Vagina (tissue), 2 donors: ENCODE measurements around the gene PAPLN.

ENCODE experiments used
- POLR2A ChIP-seq, 2 donors: fragments of 450-650 bp; IDR thresholded peaks; one replicate each; pipeline ENCODE4 v1.6.1; 2017; ENCODE audit warnings: antibody characterized with exemption in 2 of 2, mild to moderate bottlenecking in 2 of 2, moderate library complexity in 2 of 2
- POLR2AphosphoS5 ChIP-seq, 2 donors: sonication (generic); formaldehyde crosslinking; IDR thresholded peaks; one replicate each; pipeline ENCODE4 v1.9.0; 2017; ENCODE audit warnings: antibody characterized with exemption in 2 of 2, mild to moderate bottlenecking in 2 of 2, low read depth in 1 of 2; ENCODE audit not compliant: insufficient read depth in 1 of 2
- TF ChIP-seq, protein P1 (sequence below), 3 experiments: fragments of 450-650 bp in 2 of 3; fragments of 200-600 bp in 1 of 3; sonication (generic) in 1 of 3; IDR thresholded peaks; one replicate each; pipeline ENCODE4 v1.5.1; 2017 to 2019; ENCODE audit warnings: antibody characterized with exemption in 3 of 3, mild to moderate bottlenecking in 2 of 3, moderate library complexity in 2 of 3

DNA sequence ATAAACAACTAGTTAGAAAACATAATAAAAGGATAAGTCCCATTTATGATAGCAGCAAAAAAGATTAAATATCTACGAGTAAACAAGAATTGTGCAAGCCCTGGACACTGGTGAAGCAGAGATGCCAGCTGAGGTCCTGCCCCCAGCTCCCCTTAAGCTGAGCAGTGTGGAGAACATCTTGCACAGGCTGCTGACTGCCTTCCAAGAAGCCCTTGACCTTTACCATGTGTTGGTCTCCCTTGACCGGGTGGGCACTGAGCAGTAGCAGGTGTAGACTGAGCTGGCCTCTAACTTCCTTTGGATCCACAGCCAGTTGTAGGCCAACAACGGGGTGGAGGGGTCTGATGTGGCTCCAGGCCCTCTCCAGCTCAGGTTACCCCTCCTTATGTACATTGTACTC is 47.7 kb upstream of the PAPLN start:
- TF ChIP-seq POLR2AphosphoS5 (IDR thresholded peaks at IDR 0.05; ENCODE audit: insufficient read depth in 1 of 2, low read depth in 1 of 2) (no peak), POLR2A (IDR thresholded peaks at IDR 0.05) (no peak)
- TF ChIP-seq, protein P1, sequence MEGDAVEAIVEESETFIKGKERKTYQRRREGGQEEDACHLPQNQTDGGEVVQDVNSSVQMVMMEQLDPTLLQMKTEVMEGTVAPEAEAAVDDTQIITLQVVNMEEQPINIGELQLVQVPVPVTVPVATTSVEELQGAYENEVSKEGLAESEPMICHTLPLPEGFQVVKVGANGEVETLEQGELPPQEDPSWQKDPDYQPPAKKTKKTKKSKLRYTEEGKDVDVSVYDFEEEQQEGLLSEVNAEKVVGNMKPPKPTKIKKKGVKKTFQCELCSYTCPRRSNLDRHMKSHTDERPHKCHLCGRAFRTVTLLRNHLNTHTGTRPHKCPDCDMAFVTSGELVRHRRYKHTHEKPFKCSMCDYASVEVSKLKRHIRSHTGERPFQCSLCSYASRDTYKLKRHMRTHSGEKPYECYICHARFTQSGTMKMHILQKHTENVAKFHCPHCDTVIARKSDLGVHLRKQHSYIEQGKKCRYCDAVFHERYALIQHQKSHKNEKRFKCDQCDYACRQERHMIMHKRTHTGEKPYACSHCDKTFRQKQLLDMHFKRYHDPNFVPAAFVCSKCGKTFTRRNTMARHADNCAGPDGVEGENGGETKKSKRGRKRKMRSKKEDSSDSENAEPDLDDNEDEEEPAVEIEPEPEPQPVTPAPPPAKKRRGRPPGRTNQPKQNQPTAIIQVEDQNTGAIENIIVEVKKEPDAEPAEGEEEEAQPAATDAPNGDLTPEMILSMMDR (IDR thresholded peaks at IDR 0.05): no peak
